HG02798 (cell line): ENCODE measurements around the gene VRK1.
"Not testable (repeated sequence)": the region's sequence is repeated elsewhere in the genome, so short reads cannot be mapped to it uniquely, and the experiment has no call there.

ENCODE experiments used
- ATAC-seq: cut with Tn5 transposase; IDR thresholded peaks from one replicate; pipeline ENCODE4 v1.9.1; 2021; ENCODE audit warnings: mild to moderate bottlenecking; ENCODE audit not compliant: unreplicated experiment, poor library complexity

Gene VRK1, protein sequence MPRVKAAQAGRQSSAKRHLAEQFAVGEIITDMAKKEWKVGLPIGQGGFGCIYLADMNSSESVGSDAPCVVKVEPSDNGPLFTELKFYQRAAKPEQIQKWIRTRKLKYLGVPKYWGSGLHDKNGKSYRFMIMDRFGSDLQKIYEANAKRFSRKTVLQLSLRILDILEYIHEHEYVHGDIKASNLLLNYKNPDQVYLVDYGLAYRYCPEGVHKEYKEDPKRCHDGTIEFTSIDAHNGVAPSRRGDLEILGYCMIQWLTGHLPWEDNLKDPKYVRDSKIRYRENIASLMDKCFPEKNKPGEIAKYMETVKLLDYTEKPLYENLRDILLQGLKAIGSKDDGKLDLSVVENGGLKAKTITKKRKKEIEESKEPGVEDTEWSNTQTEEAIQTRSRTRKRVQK

DNA sequence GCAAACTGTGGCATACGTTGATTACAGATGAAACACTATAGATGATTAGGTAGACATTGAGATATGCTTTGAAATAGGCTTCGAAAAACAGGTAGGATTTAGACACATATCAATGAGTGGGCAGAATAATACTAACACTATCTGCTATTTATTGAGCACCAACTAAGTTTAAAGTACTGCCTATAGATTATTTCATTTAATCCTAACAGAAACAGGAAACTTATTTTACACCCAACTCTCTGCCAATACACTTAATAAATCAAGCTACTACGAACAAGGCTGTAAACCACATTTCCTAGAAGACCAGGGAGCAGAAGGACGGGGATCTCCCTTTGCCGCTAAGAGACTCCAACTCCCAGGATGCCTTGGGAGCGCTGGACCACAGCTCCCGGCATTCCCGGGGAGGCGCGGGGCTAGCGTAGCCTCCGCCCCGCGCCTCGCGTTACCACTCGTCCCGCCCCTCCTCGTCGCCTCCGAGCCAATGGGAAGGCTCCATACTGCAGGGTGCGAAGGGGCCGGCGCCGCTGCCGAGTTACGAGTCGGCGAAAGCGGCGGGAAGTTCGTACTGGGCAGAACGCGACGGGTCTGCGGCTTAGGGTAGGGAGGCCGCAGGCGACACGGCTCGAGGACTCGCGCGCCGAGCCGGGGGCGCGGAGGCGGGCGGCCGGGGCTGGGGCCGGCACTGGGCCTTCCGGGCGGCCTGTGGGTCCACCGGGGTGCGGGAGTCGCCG is at the start of gene VRK1:
TSS of gene VRK1 (plus strand) at position 532 of the 731 bp plus-strand sequence. CDS start 36,090 bp downstream, outside the sequence.
- peak; percentile 99 for ATAC-seq

DNA sequence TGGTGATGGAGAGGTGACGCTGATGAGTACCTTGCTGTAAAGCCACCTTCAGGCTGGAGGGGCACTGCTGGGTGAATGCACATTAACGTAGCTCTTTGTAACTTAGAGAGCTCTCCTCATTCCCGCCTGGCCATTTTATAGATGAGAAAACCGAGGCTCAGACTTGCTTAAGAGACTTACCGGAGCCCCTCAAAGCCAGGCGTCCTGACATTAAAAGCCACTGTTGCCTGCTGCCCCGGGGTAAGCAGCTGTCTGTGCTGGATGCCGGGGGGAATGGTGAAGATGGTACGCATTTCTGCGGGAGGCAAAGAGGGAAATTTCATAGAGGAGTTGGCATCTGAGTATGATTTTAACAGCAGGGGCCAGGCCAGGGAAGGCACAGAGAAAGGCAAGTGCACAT is 49.6 kb upstream of the VRK1 start:
- no peak for ATAC-seq

DNA sequence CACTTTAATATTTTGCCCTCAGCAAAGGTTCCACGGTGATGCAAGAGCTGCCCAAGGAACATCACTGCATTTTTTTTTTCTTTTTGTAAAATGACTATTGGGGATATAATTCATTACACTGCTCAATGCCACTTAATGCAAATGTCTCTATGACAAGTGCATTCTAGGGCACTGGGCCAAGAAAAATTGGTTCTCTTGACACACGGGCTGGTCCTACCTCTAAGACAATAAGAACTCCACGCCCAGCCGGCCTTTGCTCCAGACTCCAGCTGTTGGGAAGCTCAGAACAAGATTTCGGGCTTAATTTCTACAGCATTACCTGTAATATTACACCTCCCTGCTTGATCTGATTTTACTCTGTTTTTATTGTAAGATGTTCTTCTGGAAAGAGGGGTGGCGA is 48.8 kb upstream of the VRK1 start:
- no peak for ATAC-seq

DNA sequence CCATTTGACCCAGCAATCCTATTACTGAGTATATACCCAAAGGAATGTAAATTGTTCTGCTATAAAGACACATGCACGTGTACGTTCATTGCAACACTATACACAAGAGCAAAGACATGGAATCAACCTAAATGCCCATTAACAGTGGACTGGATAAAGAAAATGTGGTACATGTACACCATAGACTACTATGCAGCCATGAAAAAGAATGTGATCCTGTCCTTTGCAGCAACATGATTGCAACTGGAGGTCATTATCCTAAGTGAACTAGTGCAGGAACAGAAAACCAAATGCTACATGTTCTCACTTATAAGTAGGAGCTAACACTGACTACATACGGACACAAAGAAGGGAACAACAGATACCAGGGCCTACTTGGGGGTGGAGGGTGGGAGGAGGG is 45.7 kb upstream of the VRK1 start:
- ATAC-seq, result no peak

DNA sequence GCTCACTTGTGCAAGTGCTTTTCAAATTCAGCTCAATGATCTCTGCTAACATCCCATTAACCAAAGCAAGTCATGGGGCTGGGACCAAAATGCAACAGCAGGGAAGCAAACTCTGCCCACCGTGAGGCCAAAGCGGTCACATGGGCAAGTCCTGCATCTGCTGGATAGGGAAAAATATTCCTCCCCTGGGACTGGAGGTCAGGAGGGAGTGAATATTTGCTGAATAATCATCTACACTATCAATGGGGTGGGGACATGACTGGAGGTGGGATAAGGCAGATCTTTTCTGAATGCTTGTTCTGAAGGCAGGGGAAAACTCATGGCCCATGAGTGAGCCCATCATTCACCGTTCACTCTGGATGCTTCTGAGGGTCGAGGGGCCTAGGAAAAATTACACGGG is 45.1 kb upstream of the VRK1 start:
- ATAC-seq, result no peak

DNA sequence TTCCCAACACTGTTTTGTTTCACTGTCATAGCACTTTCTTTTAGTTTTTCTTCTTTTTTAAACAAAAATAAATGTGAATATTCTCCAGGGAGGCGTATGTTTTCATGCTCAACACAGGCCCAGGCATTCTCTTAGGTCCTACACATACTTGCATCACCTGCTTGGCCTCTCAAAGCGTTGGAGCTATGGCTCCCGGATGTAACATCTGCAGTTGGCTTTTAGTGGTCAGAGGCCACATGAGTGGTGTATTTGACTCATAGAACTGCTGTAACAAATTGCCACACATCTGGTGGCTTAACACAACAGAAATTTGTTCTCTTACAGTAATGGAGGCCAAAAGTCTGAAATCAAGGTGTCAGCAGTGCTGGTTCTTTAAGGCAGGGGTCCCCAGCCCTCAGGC is 44.6 kb upstream of the VRK1 start:
- no peak for ATAC-seq

DNA sequence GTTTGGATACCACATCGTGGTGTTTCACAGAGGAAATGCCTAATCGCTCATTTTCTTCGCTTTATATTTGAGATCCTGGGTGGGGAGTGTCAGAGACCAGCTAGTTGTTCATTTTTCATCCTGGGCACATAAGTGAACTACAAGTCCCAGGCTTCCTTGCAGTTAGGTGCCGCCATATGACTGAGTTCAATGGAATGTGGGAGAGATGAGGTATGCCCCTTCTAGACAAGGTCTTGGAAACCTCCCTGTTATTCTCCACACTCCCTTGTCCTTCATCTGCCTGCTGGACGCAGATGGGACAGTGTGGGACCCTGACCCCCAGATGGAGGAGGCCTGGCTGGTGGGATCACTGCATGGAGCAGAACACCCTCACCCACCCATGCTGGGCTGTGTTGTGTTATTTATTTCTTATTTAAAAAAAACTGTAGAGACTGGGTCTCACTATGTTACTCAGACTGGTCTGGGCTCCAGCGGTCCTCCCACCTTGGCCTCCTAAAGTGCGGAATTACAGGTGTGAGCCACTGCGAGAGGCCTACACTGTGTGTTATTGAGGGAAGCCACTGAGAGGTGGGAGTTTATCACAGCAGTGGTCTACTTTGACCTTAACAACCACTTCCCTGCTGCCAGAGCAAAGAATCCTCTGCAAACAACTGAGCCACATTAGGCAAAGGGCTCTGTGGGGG is 42.9 kb upstream of the VRK1 start:
- no peak for ATAC-seq

DNA sequence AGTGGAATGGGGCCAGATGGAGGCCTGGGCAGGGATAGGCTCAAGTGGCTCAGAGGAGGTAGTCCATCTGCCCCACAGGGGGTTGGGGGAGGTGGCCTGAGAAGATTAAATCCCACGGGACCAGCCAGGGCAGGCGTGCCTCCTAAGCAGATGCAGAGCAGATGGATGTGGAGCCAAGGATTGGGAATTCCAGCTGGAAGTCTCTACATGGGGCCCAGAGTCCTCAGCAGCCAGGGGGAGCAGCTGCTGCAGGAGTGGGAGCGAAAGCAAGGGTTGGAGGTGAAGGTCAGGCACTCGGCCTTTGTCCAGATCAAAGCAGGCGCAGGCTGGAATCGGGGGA is 42.4 kb upstream of the VRK1 start:
- ATAC-seq, result no peak

DNA sequence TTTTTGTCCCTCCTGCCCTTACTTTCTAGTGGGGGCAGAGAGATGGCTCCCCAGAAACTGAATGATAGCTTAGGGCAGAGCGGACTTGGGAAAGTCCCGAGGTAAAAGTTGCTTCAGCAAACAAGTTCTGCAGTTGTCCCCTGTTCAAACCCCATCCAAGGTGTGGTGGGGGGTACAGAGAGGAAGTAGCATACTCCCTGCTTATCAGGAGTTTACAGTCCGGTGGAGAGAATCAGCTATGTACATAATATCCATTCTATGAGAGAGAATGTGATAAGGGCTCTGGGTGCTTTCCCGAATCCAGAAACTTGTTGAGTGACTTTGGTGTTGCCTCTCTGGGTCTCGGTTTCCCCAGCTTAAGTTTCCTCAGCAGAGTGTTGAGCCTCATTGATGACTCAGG is 40.4 kb upstream of the VRK1 start:
- no peak for ATAC-seq

DNA sequence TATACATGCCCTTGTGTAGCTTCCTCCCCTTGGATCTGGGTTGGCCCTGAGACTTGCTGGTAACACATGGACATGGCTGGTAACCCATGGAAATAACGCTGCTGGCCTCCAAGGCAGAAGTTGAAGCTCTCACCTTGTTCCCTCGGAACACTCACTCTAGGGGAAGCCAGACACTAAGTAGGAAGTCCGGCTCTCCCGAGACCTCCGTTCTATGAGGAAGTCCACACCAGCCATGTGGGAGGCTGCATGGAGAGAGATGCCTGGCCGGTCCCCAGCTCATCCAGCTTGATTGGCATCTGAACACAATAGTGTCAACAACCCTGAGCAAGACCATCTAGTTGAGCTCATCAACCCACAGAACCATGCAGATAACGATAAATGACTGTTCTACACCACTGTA is 39.7 kb upstream of the VRK1 start:
- ATAC-seq, result no peak

DNA sequence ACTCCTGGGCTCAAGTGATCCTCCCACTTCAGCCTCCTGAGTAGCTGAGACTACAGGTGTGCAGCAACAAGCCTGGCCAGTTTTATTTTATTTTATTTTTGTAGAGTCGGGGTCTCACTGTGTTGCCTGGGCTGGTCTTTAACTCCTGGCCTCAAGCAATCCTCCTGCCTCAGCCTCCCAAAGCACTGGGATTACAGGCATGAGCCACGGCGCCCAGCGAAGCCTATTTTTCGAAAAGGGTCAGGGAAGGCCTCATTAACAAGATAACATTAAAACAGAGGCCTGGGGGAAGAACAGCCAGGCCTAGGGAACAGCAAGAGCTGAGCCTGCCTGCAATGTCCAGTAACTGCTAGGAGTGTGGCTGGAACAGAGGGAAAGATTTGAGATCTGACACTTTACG is 36.1 kb upstream of the VRK1 start:
- no peak for ATAC-seq

DNA sequence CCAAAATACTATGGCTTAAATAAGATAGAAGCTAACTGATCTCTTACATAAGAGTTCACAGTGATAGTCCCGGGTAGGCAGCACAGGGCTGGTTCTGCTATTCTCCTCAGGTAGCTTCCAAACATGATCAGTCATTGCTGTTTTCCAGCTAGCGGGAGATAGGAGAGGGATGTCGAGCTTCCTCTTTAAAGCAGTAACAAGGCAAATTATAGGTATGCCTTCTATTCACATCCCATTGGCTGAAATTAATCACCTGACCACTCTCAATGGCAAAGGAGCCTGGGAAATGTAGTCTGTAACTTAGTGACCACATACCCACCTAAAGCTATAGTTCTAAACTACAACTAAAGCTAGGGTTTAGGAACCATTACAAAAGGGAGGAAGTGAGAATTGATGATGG is 34.5 kb upstream of the VRK1 start:
- ATAC-seq, result peak; percentile 93

DNA sequence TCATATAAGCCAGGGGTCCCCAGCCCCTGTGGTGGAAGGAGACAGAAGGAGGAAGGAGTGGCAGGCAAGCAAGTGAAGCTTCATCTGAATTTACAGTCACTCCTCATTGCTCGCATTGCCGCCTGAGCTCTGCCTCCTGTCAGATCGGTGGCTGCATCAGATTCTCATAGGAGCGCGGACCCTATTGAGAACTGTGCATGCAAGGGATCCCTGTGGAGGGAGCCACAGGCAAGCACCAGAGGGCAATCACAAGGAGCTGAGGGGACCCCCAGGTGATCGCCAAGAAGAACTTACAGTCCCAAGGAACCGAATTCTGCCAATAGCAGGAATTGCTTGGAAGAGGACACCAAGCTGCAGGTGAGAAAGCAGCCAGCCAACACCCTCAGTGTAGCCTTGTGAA is 33.2 kb upstream of the VRK1 start:
- ATAC-seq, result no peak

DNA sequence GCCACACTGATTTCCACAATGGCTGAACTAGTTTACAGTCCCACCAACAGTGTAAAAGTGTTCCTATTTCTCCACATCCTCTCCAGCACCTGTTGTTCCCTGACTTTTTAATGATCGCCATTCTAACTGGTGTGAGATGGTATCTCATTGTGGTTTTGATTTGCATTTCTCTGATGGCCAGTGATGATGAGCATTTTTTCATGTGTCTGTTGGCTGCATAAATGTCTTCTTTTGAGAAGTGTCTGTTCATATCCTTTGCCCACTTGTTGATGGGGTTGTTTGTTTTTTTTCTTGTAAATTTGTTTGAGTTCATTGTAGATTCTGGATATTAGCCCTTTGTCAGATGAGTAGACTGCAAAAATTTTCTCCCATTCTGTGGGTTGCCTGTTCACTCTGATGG is 32.0 kb upstream of the VRK1 start:
- ATAC-seq, result not testable (repeated sequence)

DNA sequence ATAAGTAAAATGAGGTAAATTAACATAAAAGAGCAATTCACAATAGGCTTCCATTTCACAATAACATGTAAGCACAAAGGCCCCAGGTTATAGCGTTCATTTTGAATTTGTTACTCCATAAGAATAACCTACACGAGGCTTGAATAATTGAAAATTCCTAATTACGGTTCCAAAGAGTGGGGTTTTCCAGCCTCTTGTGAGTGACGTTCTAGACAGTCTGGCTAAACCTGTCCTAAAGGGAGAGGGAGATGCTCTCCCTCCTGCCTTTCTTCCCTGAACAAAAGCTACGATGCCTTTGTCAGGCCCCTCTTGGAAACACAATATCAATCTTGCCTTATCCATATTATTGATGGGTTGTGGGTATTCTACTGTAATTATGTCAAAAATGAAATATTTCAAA is 24.3 kb upstream of the VRK1 start:
- no peak for ATAC-seq

DNA sequence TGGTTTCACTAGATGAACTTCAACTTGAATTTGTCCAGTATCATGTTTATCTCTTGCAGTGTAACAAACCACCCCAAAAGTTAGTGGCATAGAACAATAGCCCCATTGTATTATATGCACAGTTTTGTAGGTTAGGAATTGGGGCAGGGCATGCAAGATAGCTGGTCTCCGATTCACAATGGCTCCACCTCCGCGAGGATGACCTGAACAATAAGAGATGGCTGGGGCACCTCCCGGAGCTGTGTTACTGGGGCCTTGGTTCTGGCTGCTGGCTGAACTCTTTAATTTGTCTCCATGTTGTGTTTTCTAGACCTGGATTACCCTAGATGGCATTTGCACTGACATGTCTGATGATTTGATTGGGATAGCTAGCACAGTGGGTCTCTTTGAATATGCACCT is 20.4 kb upstream of the VRK1 start:
- no peak for ATAC-seq

DNA sequence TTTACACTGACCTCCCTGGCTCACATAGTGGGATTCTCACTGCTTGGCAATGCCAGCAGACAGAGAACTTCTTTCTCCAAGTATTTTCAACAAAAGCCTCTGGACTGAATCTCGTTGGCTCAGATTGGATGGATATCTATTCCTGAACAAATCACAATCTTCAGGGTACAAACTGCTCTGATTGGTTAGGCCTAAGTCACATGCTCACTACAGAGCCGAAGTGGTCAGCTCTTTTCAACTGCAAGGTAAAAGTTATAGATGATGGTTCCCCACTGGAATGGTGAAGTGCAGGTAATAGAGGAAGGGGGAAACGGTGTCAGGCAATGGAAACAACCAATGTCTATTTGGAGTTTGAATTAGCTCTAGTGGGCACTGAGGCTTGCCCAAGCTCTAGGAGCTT is 16.7 kb upstream of the VRK1 start:
- ATAC-seq, result no peak

DNA sequence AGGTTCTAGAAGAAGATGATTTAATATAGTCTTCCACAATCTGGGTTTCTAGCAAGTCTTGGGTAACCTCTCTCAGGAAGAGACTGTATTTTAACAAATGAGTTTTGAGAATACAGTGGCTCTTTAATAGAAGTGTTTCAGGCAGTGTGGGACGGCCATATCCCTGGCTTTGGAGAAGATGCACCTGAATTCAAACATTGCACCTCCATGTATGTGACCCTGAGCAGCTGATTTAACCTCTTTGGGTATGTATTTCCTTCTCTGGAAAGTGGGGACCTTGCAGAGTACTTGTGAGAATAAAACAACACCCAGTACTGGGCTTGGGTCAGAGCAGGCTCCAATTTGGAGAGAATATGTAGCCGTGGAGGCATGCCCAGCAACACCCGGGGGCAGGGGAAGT is 15.8 kb upstream of the VRK1 start:
- ATAC-seq, result no peak

DNA sequence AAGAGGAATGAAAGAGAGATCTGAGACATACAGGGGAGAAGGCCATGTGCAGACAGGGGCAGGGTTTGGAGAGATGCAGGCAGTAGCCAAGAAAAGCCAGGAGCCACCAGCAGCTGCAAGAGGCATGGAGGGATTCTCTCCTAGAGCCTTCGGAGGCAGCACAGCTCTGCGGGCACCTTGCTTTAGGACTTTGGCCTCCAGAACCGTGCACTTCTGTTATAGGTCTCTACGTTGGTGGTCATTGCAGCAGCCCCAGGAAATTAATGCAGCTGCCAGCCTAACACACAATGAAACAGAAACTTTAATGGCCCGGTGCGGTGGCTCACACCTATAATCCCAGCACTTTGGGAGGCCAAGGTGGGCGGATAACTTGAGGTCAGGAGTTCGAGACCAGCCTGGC is 14.7 kb upstream of the VRK1 start:
- no peak for ATAC-seq

DNA sequence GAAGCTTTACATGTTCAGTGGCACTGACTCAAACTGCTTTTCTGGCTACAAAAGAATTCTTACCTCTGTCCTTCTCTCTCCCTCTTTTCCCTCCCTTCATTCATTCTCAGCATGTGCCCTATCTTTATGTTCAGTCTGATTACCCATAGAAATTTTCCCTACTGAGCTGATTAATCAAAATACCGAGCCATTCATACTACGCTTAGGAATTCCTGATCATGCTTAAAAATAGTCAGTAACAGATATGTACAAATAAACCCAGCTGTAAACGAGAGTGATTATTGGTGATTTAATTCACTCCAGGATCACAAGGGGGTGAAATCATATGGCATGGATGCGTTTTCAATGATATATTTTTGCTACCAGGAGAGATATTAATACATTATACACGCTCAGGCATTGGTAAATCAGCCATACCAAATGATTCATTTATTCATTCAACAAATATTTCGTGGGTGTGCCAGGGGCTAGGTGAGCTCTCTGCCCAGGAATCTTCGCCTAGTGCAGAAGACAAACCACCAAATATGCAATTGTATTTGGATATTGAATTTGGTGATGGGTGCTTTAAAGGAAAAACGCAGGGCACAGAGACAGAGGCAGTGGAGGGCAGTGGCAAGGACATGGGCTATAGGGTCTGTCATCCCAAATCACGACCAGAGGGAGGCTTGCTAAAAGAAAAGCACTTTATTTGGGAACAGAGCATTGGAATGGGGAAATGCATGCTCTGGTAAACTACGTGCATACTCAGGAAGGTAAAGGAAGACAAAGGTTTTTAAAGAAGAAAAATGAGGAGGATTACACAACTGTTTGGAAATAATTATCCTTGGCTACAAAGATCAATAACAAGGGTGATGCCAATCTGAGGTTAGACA is 13.9 kb upstream of the VRK1 start:
- ATAC-seq, result no peak

DNA sequence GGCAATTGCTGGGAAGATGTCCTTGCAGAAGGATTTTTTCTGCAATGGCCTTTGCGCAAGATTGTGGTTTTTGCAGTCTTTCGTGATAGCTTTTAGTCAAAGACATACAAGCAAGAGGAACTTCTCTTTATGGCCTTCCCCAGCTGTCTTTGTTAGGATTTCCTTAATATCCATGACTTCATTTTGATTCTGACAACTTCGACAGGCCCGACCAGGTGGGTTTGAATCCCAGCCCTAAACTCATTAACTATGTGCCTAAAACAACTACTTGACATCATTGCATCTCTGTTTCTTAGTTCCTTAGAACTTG is 13.3 kb upstream of the VRK1 start:
- ATAC-seq, result no peak
